Endothelial cell of umbilical vein (primary cell): ENCODE results near the gene ZNF414. TPM values are rescaled to one million over a fixed set of nuclear protein-coding genes. Genes with fewer than 3 reads are reported as not detected.
"Not testable (repeated sequence)": the region's sequence is repeated elsewhere in the genome, so short reads cannot be mapped to it uniquely, and the experiment has no call there.

Source experiments
- BruUV-seq: library from RNA; stranded (reverse); fragments of 400-500 nt; replicated peaks from 2 replicates; lab custom pipeline; 2021; lab: Mats Ljungman, UMichigan
- CTCF ChIA-PET: fragments of 300-600, 350-600 bp; sonication (Branson Sonifier 250); formaldehyde crosslinking; loops from one replicate; lab custom pipeline; 2021; ENCODE audit warnings: antibody characterized with exemption, inconsistent platforms; lab: Charles Lee
- POLR2A ChIA-PET: fragments of 300-600, 350-600 bp; sonication (Branson Sonifier 250); formaldehyde crosslinking; loops from one replicate; lab custom pipeline; 2021; ENCODE audit warnings: antibody characterized with exemption, inconsistent platforms; lab: Charles Lee
- DNase-seq: peaks from one replicate; pipeline ENCODE4 v3.0.0-alpha.2; 2011; ENCODE audit warnings: low read depth, low spot score
- FAIRE-seq: peaks from 2 replicates; lab custom pipeline; 2011; peaks lifted over from hg19 to GRCh38; lab: Jason Lieb, UNC
- H2AFZ ChIP-seq: 2 replicates; pipeline ENCODE4 v1.6.0; 2012; ENCODE audit warnings: low read depth, low read length, control low read depth, inconsistent platforms
- H3K27ac ChIP-seq: 2 replicates; pipeline ENCODE4 v1.5.1; 2011; ENCODE audit warnings: low read depth, mild to moderate bottlenecking, control low read depth, low read length, moderate library complexity; ENCODE audit not compliant: insufficient read depth
- H3K27me3 ChIP-seq, 2 experiments: 2 replicates each; pipeline versions ENCODE4 v1.6.0 to v1.6.1; 2011; ENCODE audit warnings: low read length in 2 of 2, mixed read lengths in 1 of 2; ENCODE audit not compliant: control insufficient read depth in 2 of 2, insufficient read depth in 2 of 2
- H3K36me3 ChIP-seq, 2 experiments: 2 replicates in 1 of 2; 3 replicates in 1 of 2; pipeline ENCODE4 v1.5.1; 2011; ENCODE audit warnings: low read length in 2 of 2, mild to moderate bottlenecking in 1 of 2, moderate library complexity in 1 of 2; ENCODE audit not compliant: control insufficient read depth in 2 of 2, insufficient read depth in 2 of 2; ENCODE audit errors: extremely low read depth in 1 of 2
- H3K4me1 ChIP-seq: 3 replicates; pipeline ENCODE4 v1.5.1; 2011; ENCODE audit warnings: mild to moderate bottlenecking, low read length; ENCODE audit not compliant: control insufficient read depth, insufficient read depth; ENCODE audit errors: extremely low read depth
- H3K4me2 ChIP-seq: 2 replicates; pipeline ENCODE4 v1.6.1; 2011; ENCODE audit warnings: low read length, control low read depth, mixed read lengths; ENCODE audit not compliant: insufficient read depth
- H3K4me3 ChIP-seq, 3 experiments: fragments of 200-600 bp in 1 of 3; sonication (generic), shearing (Covaris generic) in 1 of 3; replicated peaks in 1 of 3; 2 replicates each; pipeline ENCODE4 v1.5.1; 2011 to 2016; ENCODE audit warnings: control low read depth in 3 of 3, low read length in 3 of 3, mild to moderate bottlenecking in 2 of 3, inconsistent platforms in 1 of 3, low read depth in 1 of 3, moderate library complexity in 1 of 3; ENCODE audit not compliant: insufficient read depth in 1 of 3
- H3K79me2 ChIP-seq: 2 replicates; pipeline ENCODE4 v1.6.0; 2012; ENCODE audit warnings: low read length, inconsistent platforms; ENCODE audit not compliant: control insufficient read depth, insufficient read depth
- H3K9ac ChIP-seq: replicated peaks from 2 replicates; pipeline ENCODE3; 2011; ENCODE audit warnings: low read length, control low read depth; ENCODE audit not compliant: insufficient read depth; ENCODE audit errors: extremely low read depth
- H3K9me1 ChIP-seq: replicated peaks from 3 replicates; pipeline ENCODE4 v1.6.0; 2011; ENCODE audit warnings: mild to moderate bottlenecking, low read length; ENCODE audit not compliant: control insufficient read depth, insufficient read depth; ENCODE audit errors: extremely low read depth
- H3K9me3 ChIP-seq: replicated peaks from 2 replicates; pipeline ENCODE4 v1.5.1; 2012; ENCODE audit warnings: low read length, inconsistent platforms; ENCODE audit not compliant: control insufficient read depth, insufficient read depth
- H4K20me1 ChIP-seq: replicated peaks from 2 replicates; pipeline ENCODE3; 2011; ENCODE audit warnings: mild to moderate bottlenecking, low read length; ENCODE audit not compliant: control insufficient read depth, insufficient read depth; ENCODE audit errors: extremely low read depth
- CTCF ChIP-seq, 2 donors: IDR thresholded peaks; 1 replicate in 1 of 2; 2 replicates in 1 of 2; pipeline ENCODE4 v1.5.1; 2011; ENCODE audit warnings: low read length in 2 of 2, mild to moderate bottlenecking in 2 of 2, moderate library complexity in 2 of 2, control low read depth in 1 of 2, inconsistent platforms in 1 of 2, low read depth in 1 of 2; ENCODE audit not compliant: insufficient read depth in 1 of 2; ENCODE audit errors: extremely low read depth in 1 of 2
- EZH2 ChIP-seq: IDR thresholded peaks from 2 replicates; pipeline ENCODE4 v1.6.1; 2012; ENCODE audit warnings: borderline replicate concordance, low read depth, mild to moderate bottlenecking, moderate library complexity, low read length, inconsistent platforms; ENCODE audit not compliant: severe bottlenecking
- FOS ChIP-seq: IDR thresholded peaks from 2 replicates; pipeline ENCODE4 v1.6.1; 2011; ENCODE audit warnings: mild to moderate bottlenecking, low read length, moderate library complexity, borderline replicate concordance; ENCODE audit not compliant: insufficient read depth
- GATA2 ChIP-seq: IDR thresholded peaks from 2 replicates; pipeline ENCODE4 v1.7.0; 2011; ENCODE audit warnings: low read depth, mild to moderate bottlenecking, moderate library complexity, mixed read lengths, low read length; ENCODE audit not compliant: insufficient read length, insufficient read depth
- JUN ChIP-seq: IDR thresholded peaks from 2 replicates; pipeline ENCODE4 v1.6.1; 2011; ENCODE audit warnings: borderline replicate concordance, low read depth; ENCODE audit not compliant: insufficient read length, insufficient read depth
- MAX ChIP-seq: IDR thresholded peaks from 2 replicates; pipeline ENCODE4 v1.6.1; 2011; ENCODE audit not compliant: insufficient read depth, insufficient read length
- MYC ChIP-seq: IDR thresholded peaks from one replicate; pipeline ENCODE4 v1.6.1; 2011; ENCODE audit warnings: mild to moderate bottlenecking, low read depth, low read length
- POLR2A ChIP-seq: IDR thresholded peaks from 2 replicates; pipeline ENCODE4 v1.6.1; 2012; ENCODE audit warnings: low read depth, mild to moderate bottlenecking, control low read depth, low read length
- POLR2AphosphoS5 ChIP-seq: IDR thresholded peaks from 2 replicates; pipeline ENCODE4 v1.6.1; 2012; ENCODE audit warnings: low read depth, mild to moderate bottlenecking, control low read depth, low read length, moderate library complexity; ENCODE audit not compliant: insufficient read depth
- dilution Hi-C: fragments of 300-500 bp; cut with MboI; formaldehyde crosslinking; loops from one replicate; pipeline ENCODE4 v1.15.0; 2019; ENCODE audit warnings: low sequenced_read_pairs; ENCODE audit not compliant: extremely low pct_ligation_motif_present
- intact Hi-C: fragments of 100-400 bp; cut with micrococcal nuclease; formaldehyde crosslinking; loops from one replicate; pipeline ENCODE4 v1.10.0; 2022
- polyA plus RNA-seq, 4 experiments: library from polyadenylated mRNA; depleted of rRNA in 3 of 4; stranded (reverse) in 3 of 4; unstranded in 1 of 4; fragments of >200 nt; gene quantifications; 2 replicates each; pipeline versions ENCODE4 v1.2.1 to v1.2.3, GENCODE V29; 2011 to 2012; ENCODE audit warnings: missing spikeins in 1 of 4
- total RNA-seq: library from RNA; stranded (reverse); gene quantifications from 2 replicates; pipeline ENCODE4 v1.2.3, GENCODE V29; 2021

The ZNF414 gene
- total and polyA plus RNA-seq, 2 donors (not counting 3 experiments of a cell fraction or from before 2014, with no cell fraction given): 11.6 to 20.6 TPM

GRCh38 chr19:8557642-8558238, 43.8 kb upstream of the ZNF414 start:
- no peaks in the 10 kb centered on the region for H3K4me1 ChIP-seq
- H3K4me3 ChIP-seq: no peak overlapping the region
- H3K27ac ChIP-seq: no peak overlapping the region
- no TSS peak for BruUV-seq
- no peak overlapping the region for H2AFZ ChIP-seq
- H3K4me2 ChIP-seq: no peak overlapping the region
- H3K9me1 ChIP-seq: no peaks in the 10 kb centered on the region
- ChIA-PET CTCF (interaction anchor here (0.7 to 3.1 kb wide), 5 partner anchors 8 to 23 kb away, joined by 3 to 7 read pairs (median 4); partner anchors contain the start of gene MYO1F), POLR2A (no interaction called here)
- no peaks in the 10 kb centered on the region for H3K9me3 ChIP-seq
- dilution Hi-C loops: no loop called here
- H3K27me3 ChIP-seq: no peaks in the 10 kb centered on the region
- H3K79me2 ChIP-seq: no peaks in the 10 kb centered on the region
- no peaks in the 10 kb centered on the region for H3K36me3 ChIP-seq
- no peak for DNase-seq
- no peak for TF ChIP-seq EZH2
- TF ChIP-seq JUN: no peak
- no peak for TF ChIP-seq POLR2A
- TF ChIP-seq CTCF (IDR thresholded peaks at IDR 0.05; ENCODE audit: extremely low read depth in 1 of 2, insufficient read depth in 1 of 2, low read depth in 1 of 2, low read length in 2 of 2): no peak
- no peak for TF ChIP-seq GATA2
- TF ChIP-seq POLR2AphosphoS5: no peak
- no peak for TF ChIP-seq MYC
- TF ChIP-seq FOS: no peak
- TF ChIP-seq MAX: no peak
- no peaks in the 10 kb centered on the region for H4K20me1 ChIP-seq
- no peak for FAIRE-seq
- intact Hi-C loops: no loop called here
- H3K9ac ChIP-seq: no peak overlapping the region

- H3K36me3 ChIP-seq, H4K20me1 ChIP-seq, FAIRE-seq, H3K4me1 ChIP-seq, H3K4me3 ChIP-seq, H3K79me2 ChIP-seq, DNase-seq, H2AFZ ChIP-seq, dilution Hi-C loops, H3K9ac ChIP-seq, H3K9me1 ChIP-seq, POLR2A ChIA-PET, CTCF ChIA-PET, H3K4me2 ChIP-seq, intact Hi-C loops, H3K27me3 ChIP-seq, H3K9me3 ChIP-seq, H3K27ac ChIP-seq, BruUV-seq: not testable (repeated sequence)
Measured at GRCh38 chr19:8553729-8554128, 39.8 kb upstream of the ZNF414 start.
